Sciatic nerve (tissue), 2 donors: ENCODE results near the gene SKOR1. TPM values are rescaled to one million over a fixed set of nuclear protein-coding genes. Genes with fewer than 3 reads are reported as not detected.
A peak's percentile ranks its signal among the peaks of the same experiment; 100 is the strongest.

Experiments used
- ATAC-seq: fragments of 200-7000 bp; cut with Tn5 transposase; one replicate; pipeline ENCODE4 v1.9.1; 2020; ENCODE audit warnings: mild to moderate bottlenecking, moderate library complexity
- DNase-seq: peaks from one replicate; pipeline ENCODE4 v3.0.0-alpha.2; 2020; ENCODE audit warnings: low spot score
- intact Hi-C: fragments of 100-400 bp; cut with DNase I; formaldehyde crosslinking; loops from one replicate; pipeline ENCODE4 v1.14.2; 2022
- total RNA-seq: library from RNA; stranded (reverse); fragmentation: NEBNext Ultra II Directional; extraction: Animal tissue kit (Norgen Biotek cat#: 25700); gene quantifications from one replicate; pipeline ENCODE4 v1.2.1, GENCODE V29; 2021
- donor health status: DM: no; HTN: no; CAD: no.
- donor health status: DM: no; HTN: no; CAD: no.

SKOR1 gene
- total RNA-seq, 1 donor from 2014 or later, result 1.3 TPM

DNA sequence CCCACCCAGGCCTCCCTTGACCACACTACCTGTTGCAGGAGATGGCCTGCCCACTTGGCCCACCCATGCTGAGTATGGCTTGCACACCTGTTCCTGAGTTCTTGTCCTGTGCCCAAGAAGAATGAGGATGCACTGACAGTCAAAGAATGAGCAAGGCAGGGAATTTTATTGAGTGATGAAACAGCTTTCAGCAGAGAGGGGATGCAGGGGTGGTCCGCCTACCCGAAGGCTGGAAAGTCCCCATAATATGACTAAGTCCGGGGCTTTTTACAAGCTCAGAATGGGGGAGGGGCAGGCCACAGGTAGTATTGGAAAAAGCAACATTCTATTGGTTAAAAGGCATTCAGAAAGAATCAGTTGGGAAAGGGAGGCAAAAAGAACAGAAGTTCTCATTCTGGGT lies 44.4 kb downstream of the SKOR1 start:
- no peak for DNase-seq
- intact Hi-C loops, result no loop called here
- ATAC-seq, result no peak

DNA sequence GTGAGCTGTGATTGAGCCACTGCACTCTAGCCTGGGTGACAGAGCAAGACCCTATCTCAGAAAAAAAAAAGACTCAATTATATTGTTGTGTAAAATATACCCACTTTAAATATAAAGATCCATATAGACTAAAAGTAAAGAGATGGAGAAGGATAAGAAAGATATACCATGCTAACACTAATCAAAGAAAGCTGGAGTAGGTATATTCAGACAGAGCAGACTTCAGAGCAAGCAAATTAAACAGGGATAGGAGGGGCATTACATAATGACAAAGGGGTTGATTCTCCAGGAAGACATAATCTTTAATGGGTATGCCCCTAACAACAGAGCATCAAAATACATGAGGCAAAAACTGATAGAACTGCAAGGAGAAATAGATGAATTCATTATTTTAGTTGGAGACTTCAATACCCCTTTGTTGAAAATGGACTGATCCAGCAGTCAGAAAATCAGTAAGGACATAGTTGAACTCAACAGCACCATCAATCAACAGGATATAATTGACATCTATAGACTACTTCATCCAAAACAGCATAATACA lies 45.6 kb downstream of the SKOR1 start:
- intact Hi-C loops, result no loop called here
- no peak for ATAC-seq
- DNase-seq, result no peak

DNA sequence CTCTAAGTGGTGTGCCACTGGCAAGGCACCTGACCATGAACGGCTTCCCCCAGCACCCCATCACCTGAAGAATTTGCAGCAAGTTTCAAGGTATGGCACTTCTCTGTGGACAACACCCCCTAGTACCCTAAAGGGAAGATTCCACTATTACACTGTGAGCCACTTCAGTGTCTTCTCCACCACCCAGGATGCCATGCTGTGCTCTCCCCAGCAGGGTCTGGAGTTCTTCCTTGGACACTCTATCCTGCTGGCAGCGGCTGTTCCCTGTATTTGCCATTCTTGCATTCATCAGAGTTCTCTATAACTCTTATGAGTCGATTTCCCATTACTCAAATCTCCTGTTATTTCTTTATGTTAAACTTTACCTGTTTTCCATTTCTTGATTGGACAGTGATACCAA lies 48.5 kb downstream of the SKOR1 start:
- ATAC-seq, result no peak
- no peak for DNase-seq
- intact Hi-C loops, result no loop called here

DNA sequence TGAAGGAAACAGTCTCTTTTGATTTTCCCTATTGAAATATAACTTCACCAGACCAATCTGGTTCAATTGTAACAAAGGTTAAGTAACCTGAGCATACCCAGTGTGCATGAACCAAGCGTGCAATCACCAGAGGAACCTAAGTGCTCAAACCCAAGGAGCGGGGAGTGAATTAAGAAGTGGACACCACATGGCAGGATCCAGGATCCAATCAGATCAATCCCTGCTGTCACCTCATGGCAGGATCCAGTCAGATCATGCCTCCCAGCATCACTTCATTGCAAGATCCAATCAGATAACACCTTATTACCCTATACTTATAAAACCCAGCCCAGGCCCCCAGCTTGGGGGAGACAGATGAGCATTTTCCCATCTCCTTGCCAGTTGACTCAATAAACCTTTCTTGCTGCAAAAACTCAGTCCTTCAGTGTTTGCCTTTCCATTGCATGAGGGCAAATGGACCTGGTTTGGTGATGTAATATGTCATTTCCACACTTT lies 53.5 kb downstream of the SKOR1 start:
- intact Hi-C loops, result no loop called here
- ATAC-seq (no peak), DNase-seq (no peak)

DNA sequence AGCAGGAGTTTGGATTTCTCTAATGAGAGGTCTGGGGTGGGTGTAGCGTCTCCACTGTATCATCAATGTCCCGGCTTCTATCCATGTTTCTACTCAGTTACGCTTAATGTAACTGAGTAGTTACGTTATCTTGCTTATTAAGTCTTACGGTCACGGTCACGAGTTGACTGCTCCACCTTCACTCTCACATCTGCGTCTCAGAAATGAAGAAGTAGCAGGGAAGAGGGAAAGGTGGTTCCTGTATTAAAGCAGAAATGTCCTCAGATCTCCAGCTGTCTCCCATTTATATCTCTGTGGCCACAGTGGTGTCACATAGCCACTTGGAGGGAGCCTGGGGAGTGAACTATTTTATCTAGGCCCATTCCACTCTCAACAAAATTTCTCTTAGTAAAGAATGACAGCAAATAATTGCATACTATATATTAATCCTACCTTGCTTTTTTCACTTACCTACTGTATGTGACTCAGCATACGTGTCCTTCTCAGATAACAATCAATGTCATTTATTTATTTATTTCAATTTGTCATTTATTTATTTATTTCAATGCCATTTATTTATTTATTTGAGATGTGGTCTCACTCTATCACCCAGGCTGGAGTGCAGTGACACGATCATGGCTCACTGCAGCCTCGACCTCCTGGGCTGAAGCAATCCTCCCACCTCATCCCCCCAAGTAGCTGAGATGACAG lies 54.3 kb downstream of the SKOR1 start:
- intact Hi-C loops, result no loop called here
- DNase-seq (no peak), ATAC-seq (peak; percentile 26)

DNA sequence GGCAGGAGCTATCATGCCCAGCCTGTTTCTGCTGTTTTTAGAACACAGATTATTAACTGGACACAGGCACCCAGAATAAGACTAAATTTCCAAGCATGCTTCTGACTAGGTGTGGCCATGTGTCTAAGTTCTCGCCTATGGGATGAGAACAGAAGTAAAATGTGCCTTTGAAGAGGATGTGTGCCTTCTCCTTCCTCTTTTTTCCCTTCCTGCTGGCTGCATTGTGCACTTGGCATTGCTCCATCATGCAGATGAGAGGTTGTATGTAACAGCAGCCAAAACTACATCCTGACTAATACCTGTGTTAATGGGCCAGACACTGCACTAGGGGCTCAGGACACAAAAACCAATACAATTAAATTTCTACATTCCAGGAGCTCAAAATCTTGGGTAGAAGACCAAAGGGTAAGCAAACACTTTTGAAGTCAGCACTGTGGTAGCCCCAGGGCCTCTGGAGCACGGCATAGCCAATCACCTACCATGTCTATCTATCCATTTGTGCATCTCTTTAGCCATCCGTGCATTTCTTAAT lies 55.4 kb downstream of the SKOR1 start:
- DNase-seq (no peak), ATAC-seq (no peak)
- intact Hi-C loops, result no loop called here

DNA sequence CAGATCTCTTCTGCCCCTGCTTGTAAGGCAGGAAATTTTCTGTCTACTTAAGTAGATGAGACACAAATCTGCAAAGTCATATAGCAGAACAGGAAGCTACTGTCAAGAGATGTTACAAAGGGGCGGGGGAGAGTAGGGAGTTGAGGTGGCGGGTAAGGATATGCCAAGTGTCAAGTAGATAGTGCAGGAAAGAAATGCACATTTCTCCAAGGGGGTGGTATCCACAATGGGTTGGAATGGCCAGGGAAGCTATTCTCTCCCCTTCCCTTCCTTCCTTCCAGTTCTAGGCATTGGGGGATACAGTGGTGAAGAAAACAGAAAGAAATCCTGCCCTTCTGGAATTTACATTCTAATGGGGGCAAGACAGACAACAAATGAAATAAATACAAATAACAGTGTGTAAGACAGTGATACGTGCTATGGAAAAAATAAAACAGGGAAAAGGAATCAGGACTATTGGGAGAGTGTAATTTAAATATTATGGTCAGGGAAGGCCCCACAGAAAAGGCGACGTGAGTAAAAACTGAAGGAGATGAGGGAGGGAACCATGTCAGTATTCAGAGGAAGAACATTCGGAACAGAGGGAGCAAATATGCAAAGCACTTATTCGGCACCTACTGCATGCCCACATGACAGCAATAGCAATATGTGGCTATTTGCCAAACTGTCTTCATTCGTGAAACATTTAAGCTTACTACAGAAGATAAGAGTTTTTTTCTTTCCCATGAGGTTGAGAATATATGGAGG lies 57.4 kb downstream of the SKOR1 start:
- DNase-seq, result no peak
- intact Hi-C loops, result no loop called here
- no peak for ATAC-seq

DNA sequence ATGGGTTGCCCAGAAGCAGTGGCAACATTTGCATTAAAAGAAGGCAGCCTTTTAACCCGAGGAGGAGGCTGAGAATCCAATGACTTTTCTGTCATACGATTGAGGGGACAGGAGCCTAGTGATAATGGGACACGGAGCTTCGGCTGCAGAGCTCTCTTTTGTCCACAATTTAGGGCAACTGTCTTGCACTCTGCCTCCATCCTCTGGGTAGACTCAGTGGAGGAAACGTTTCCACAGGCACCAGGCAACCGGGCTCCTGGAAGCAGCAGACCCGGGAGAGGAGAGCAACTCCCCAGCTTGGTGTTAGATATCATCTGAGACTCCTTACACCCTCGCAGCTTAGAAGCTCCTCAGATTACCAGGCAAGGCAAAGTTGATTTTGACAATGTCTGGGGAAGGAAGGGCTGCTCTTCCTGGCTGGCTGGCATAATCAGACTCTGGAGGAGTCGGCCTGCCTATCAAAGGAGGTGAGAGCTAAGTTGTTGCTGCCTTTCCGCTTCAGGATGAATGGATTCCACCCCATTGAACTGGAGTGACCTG lies 58.0 kb downstream of the SKOR1 start:
- ATAC-seq (no peak), DNase-seq (no peak)
- intact Hi-C loops, result no loop called here

DNA sequence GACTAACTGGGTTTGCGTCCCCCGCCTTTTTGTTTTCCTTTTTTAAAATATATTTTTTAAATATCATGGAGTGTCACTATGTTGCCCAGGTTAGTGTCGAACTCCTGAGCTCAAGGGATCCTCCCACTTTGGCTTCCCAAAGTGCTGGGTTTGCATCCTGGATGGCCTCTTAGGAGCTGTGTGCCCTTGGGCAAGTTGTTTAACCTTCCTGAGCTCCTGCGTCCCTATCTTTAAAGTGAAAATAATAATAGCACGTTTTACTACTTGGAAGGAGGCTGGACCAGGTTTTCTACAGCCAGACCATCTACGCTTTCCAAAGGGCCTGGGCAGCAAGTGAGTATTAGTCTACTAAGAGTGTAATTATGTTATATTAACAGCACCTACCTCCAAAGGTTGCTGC lies 58.7 kb downstream of the SKOR1 start:
- no peak for DNase-seq
- no peak for ATAC-seq
- intact Hi-C loops, result no loop called here

Other genes with a start within 250 kb of the SKOR1 start
- not detected for gene RNU6-1, start 14.5 kb downstream of the SKOR1 start, total RNA-seq
- gene PIAS1, start 228.8 kb downstream of the SKOR1 start, total RNA-seq, result 59.9 TPM